NT2/D1 (cell line): Measurements from ENCODE around the gene GLIPR1.

ENCODE experiments used
- DNase-seq: peaks from one replicate; pipeline ENCODE4 v3.0.0-alpha.2; 2011; ENCODE audit warnings: low read depth, low spot score
- H3K27me3 ChIP-seq: 2 replicates; pipeline ENCODE4 v1.6.0; 2011; ENCODE audit warnings: mild to moderate bottlenecking; ENCODE audit not compliant: insufficient read length, insufficient read depth
- H3K36me3 ChIP-seq: 2 replicates; pipeline ENCODE4 v1.6.1; 2011; ENCODE audit warnings: mild to moderate bottlenecking, low read length, mixed read lengths; ENCODE audit not compliant: insufficient read depth, insufficient read length
- H3K4me1 ChIP-seq: 2 replicates; pipeline ENCODE4 v1.5.1; 2011; ENCODE audit not compliant: insufficient read depth, insufficient read length
- H3K4me3 ChIP-seq: 2 replicates; pipeline ENCODE4 v1.5.1; 2011; ENCODE audit warnings: low read depth; ENCODE audit not compliant: insufficient read length
- H3K9ac ChIP-seq: 2 replicates; pipeline ENCODE4 v1.6.0; 2011; ENCODE audit warnings: low read depth; ENCODE audit not compliant: insufficient read length
- H3K9me3 ChIP-seq: 2 replicates; pipeline ENCODE4 v1.5.1; 2011; ENCODE audit warnings: mild to moderate bottlenecking, low read length; ENCODE audit not compliant: insufficient read depth
- SUZ12 ChIP-seq: IDR thresholded peaks from 2 replicates; pipeline ENCODE4 v1.6.1; 2011; ENCODE audit not compliant: insufficient read length, insufficient read depth; ENCODE audit errors: extremely low read depth
- YY1 ChIP-seq: IDR thresholded peaks from 2 replicates; pipeline ENCODE4 v1.6.1; 2011; ENCODE audit not compliant: insufficient read length, insufficient read depth
- ZNF274 ChIP-seq: IDR thresholded peaks from 2 replicates; pipeline ENCODE4 v1.6.1; 2011; ENCODE audit warnings: mild to moderate bottlenecking, low read depth, low read length

GLIPR1 gene

DNA sequence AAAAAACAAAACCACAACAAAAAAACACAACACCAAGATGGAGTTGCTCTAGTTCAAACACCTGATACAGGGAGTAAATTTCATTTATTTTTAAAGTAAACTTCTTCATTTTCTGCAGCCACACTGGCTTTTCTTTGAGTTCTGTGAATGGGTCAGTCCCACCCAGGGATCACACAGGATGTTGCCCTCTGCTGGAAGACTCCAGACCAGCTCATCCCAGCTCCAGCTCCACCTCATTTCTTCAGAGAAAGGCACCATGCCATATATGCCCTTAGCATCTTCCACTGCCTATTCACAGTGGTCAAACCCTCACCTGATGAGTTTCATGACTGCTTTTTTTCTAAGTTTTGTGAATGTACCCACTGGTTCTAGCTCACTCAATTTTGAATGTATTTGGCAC lies 8.0 kb downstream of the GLIPR1 start:
- H3K36me3 ChIP-seq: no peaks in the 10 kb centered on the region
- H3K4me3 ChIP-seq: no peak overlapping the region
- no peaks in the 10 kb centered on the region for H3K27me3 ChIP-seq
- TF ChIP-seq YY1 (no peak), ZNF274 (no peak), SUZ12 (no peak)
- H3K4me1 ChIP-seq: no peaks in the 10 kb centered on the region
- H3K9ac ChIP-seq: no peak overlapping the region
- H3K9me3 ChIP-seq: no peaks in the 10 kb centered on the region
- peak; percentile 22 for DNase-seq

GRCh38 chr12:75489187-75489586 lies 8.6 kb downstream of the GLIPR1 start:
- no peaks in the 10 kb centered on the region for H3K9me3 ChIP-seq
- TF ChIP-seq SUZ12: no peak
- TF ChIP-seq YY1: no peak
- TF ChIP-seq ZNF274: no peak
- no peaks in the 10 kb centered on the region for H3K27me3 ChIP-seq
- H3K4me3 ChIP-seq: no peak overlapping the region
- H3K4me1 ChIP-seq: no peaks in the 10 kb centered on the region
- no peaks in the 10 kb centered on the region for H3K36me3 ChIP-seq
- no peak overlapping the region for H3K9ac ChIP-seq
- no peak for DNase-seq

DNA sequence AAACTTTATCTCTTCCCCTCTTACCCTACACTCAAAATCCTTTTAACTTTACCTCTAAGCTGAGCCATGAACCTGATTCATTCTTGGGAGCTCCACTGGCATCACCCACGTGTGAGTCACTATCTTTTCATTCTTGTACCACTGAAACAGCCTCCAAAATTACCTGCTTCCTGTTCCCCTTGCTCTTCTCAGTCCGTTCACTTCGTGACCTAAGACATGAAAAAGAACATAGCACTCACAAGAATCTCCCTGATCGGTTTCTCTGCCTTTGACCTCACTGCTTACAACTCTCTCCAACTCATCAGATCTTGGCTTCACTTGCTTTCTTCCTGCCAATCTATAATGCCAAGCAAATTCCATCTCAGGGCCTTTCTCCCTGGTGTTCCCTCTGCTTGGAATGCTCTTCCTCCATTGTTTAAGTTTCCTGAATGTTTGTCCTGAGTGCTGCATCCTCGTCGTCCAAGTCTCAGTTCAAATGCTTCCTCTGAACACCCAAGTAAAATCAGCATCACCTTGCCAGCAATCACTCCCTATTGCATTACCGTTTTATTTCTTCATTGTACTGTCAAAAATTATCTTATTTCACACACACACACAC lies 9.2 kb downstream of the GLIPR1 start:
- H3K36me3 ChIP-seq: peaks cover 4% of the 10 kb centered on the region
- TF ChIP-seq YY1 (no peak), SUZ12 (no peak), ZNF274 (no peak)
- no peaks in the 10 kb centered on the region for H3K4me1 ChIP-seq
- H3K9me3 ChIP-seq: no peaks in the 10 kb centered on the region
- H3K4me3 ChIP-seq: no peak overlapping the region
- H3K9ac ChIP-seq: no peak overlapping the region
- no peak for DNase-seq
- H3K27me3 ChIP-seq: no peaks in the 10 kb centered on the region

DNA sequence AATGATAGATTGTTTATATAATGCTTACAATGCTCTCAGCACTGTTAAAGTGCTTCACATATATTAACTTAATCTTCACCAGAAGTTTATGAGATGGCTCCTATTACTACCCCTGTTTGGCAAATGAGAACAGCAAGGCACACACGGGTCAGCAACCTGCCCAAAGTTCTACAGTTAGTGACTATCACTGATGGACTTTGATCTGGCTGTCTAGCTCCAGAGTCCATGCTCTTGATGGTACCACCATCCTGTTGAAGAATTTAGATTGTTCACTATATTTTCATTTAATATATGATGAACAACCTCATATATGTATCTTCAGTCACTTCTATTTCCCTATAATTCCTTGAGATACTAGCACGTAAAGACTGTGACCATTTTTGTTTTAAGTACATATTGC lies 10.6 kb downstream of the GLIPR1 start:
- Histone ChIP-seq H3K4me1 (no peaks in the 10 kb centered on the region), H3K4me3 (no peak overlapping the region), H3K36me3 (peaks cover 12% of the 10 kb centered on the region), H3K9me3 (no peaks in the 10 kb centered on the region), H3K27me3 (no peaks in the 10 kb centered on the region), H3K9ac (no peak overlapping the region)
- DNase-seq: no peak
- TF ChIP-seq SUZ12 (no peak), YY1 (no peak), ZNF274 (no peak)

GRCh38 chr12:75503459-75503858 lies 22.9 kb downstream of the GLIPR1 start:
- DNase-seq: no peak
- no peak overlapping the region for H3K9ac ChIP-seq
- TF ChIP-seq SUZ12: no peak
- no peak for TF ChIP-seq ZNF274
- TF ChIP-seq YY1: no peak
- no peaks in the 10 kb centered on the region for H3K4me1 ChIP-seq
- peaks cover 82% of the 10 kb centered on the region for H3K36me3 ChIP-seq
- H3K9me3 ChIP-seq: no peaks in the 10 kb centered on the region
- no peak overlapping the region for H3K4me3 ChIP-seq
- no peaks in the 10 kb centered on the region for H3K27me3 ChIP-seq

DNA sequence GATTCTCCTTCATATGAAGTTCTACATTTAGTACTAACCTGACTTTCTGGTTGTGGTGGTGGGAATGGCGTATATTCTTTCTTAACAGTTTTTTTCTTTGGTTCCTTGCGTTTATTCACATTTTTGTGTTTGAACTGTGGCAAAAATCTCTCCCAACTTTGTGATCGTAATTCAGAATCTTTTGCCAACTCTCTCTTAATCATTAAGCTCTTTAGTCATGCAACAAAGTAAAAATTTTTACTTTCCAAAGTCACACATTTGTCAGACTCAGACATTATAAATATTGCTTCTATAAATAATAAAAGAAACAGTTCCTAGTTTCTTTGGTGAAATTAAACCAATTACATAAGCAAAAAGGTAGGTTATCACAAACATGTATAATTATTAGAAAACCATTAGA lies 23.3 kb downstream of the GLIPR1 start:
- Histone ChIP-seq H3K36me3 (peaks cover 80% of the 10 kb centered on the region), H3K9ac (no peak overlapping the region), H3K27me3 (no peaks in the 10 kb centered on the region), H3K9me3 (no peaks in the 10 kb centered on the region), H3K4me1 (no peaks in the 10 kb centered on the region), H3K4me3 (no peak overlapping the region)
- no peak for DNase-seq
- TF ChIP-seq ZNF274 (no peak), SUZ12 (no peak), YY1 (no peak)

GRCh38 chr12:75505706-75506312 lies 25.3 kb downstream of the GLIPR1 start:
- no peak for TF ChIP-seq SUZ12
- no peak for TF ChIP-seq ZNF274
- no peak for TF ChIP-seq YY1
- Histone ChIP-seq H3K4me1 (no peaks in the 10 kb centered on the region), H3K36me3 (peaks cover 64% of the 10 kb centered on the region), H3K9ac (no peak overlapping the region), H3K4me3 (no peak overlapping the region), H3K27me3 (no peaks in the 10 kb centered on the region), H3K9me3 (no peaks in the 10 kb centered on the region)
- DNase-seq: no peak
